HepG2 (cell line): ENCODE measurements around the gene PIK3CA. TPM values are rescaled to one million over a fixed set of nuclear protein-coding genes. Genes with fewer than 3 reads are reported as not detected.

ENCODE experiments used
- CCDC6 ChIP-seq: sonication (generic); formaldehyde crosslinking; IDR thresholded peaks from 2 replicates; pipeline ENCODE4 v1.8.1; 2022; ENCODE audit warnings: mild to moderate bottlenecking, missing genetic modification reagents, moderate library complexity
- CENPX ChIP-seq: sonication (generic); formaldehyde crosslinking; IDR thresholded peaks from 2 replicates; pipeline ENCODE4 v1.9.0; 2021; ENCODE audit warnings: mild to moderate bottlenecking, missing genetic modification reagents, moderate library complexity
- CSRNP1 ChIP-seq: sonication (generic); formaldehyde crosslinking; IDR thresholded peaks from 2 replicates; pipeline ENCODE4 v1.8.1; 2023; ENCODE audit warnings: mild to moderate bottlenecking, missing genetic modification reagents
- HNRNPLL ChIP-seq: fragments of 200-400 bp; formaldehyde crosslinking; IDR thresholded peaks from 2 replicates; pipeline ENCODE4 v1.6.1; 2017; ENCODE audit warnings: mild to moderate bottlenecking, low read depth, low read length; ENCODE audit not compliant: poor library complexity, severe bottlenecking
- MAFK ChIP-seq, 2 experiments: IDR thresholded peaks in 1 of 2; conservative IDR thresholded peaks in 1 of 2; 2 replicates each; pipeline ENCODE4 v1.6.1; 2011; ENCODE audit warnings: improper control_type of control experiment in 2 of 2, low read length in 2 of 2
- NFE2L2 ChIP-seq: fragments of 150-350 bp; IDR thresholded peaks from 2 replicates; pipeline ENCODE4 v1.6.1; 2014; ENCODE audit warnings: low read length
- SMARCE1 ChIP-seq: fragments of 450-650 bp; IDR thresholded peaks from 2 replicates; pipeline ENCODE4 v1.6.1; 2017; ENCODE audit warnings: borderline replicate concordance
- SRSF4 ChIP-seq: fragments of 200-400 bp; formaldehyde crosslinking; IDR thresholded peaks from one replicate; pipeline ENCODE4 v1.6.1; 2018; ENCODE audit warnings: mild to moderate bottlenecking, low read depth, low read length, moderate library complexity; ENCODE audit not compliant: poor library complexity, severe bottlenecking
- ZBTB1 ChIP-seq: sonication (generic); formaldehyde crosslinking; IDR thresholded peaks from 2 replicates; pipeline ENCODE4 v1.4.0; 2020; ENCODE audit warnings: missing genetic modification reagents, borderline replicate concordance
- ZFP36L1 ChIP-seq: sonication (generic); formaldehyde crosslinking; IDR thresholded peaks from 2 replicates; pipeline ENCODE4 v1.8.0; 2022; ENCODE audit warnings: mild to moderate bottlenecking, missing genetic modification reagents, moderate library complexity
- ZNF224 ChIP-seq: sonication (generic); formaldehyde crosslinking; IDR thresholded peaks from 2 replicates; pipeline ENCODE4 v1.5.0; 2020; ENCODE audit warnings: mild to moderate bottlenecking, missing genetic modification reagents
- ZNF24 ChIP-seq: fragments of 450-650 bp; IDR thresholded peaks from 2 replicates; pipeline ENCODE4 v1.6.1; 2017; ENCODE audit warnings: antibody characterized with exemption, mild to moderate bottlenecking
- ZNF326 ChIP-seq: sonication (generic); formaldehyde crosslinking; IDR thresholded peaks from 2 replicates; pipeline ENCODE4 v1.4.0; 2020; ENCODE audit warnings: missing genetic modification reagents, borderline replicate concordance
- ZNF737 ChIP-seq: sonication (generic); formaldehyde crosslinking; IDR thresholded peaks from 2 replicates; pipeline ENCODE4 v1.5.0; 2020; ENCODE audit warnings: missing genetic modification reagents, mild to moderate bottlenecking, borderline replicate concordance
- polyA plus RNA-seq, 8 experiments: library from polyadenylated mRNA; depleted of rRNA in 3 of 8; stranded (reverse) in 7 of 8; unstranded in 1 of 8; fragments of >200 nt; fragmentation: Illumina TruSeq in 4 of 8; extraction: Trizol in 4 of 8; gene quantifications; 2 replicates each; pipeline versions ENCODE4 v1.2.1 to v1.2.3, GENCODE V29; 2011 to 2016; ENCODE audit warnings: low read depth in 4 of 8, missing spikeins in 1 of 8, mixed read lengths in 1 of 8; ENCODE audit not compliant: insufficient read depth in 1 of 8
- total RNA-seq, 5 experiments: library from RNA; depleted of rRNA; stranded (reverse); fragments of >200 nt; fragmentation: Illumina TruSeq; extraction: Trizol; gene quantifications; 2 replicates each; pipeline ENCODE4 v1.2.3, GENCODE V29; 2016; ENCODE audit warnings: low read depth in 1 of 5
- TF ChIP-seq, protein P1 (sequence below): sonication (generic); formaldehyde crosslinking; IDR thresholded peaks from 2 replicates; pipeline ENCODE4 v1.8.1; 2023; ENCODE audit warnings: missing genetic modification reagents, inconsistent platforms, borderline replicate concordance
- TF ChIP-seq, protein P2 (sequence below): sonication (generic); formaldehyde crosslinking; IDR thresholded peaks from 2 replicates; pipeline ENCODE4 v1.8.0; 2022; ENCODE audit warnings: mild to moderate bottlenecking, missing genetic modification reagents, moderate library complexity
- TF ChIP-seq, protein P3 (sequence below): sonication (generic); formaldehyde crosslinking; IDR thresholded peaks from 2 replicates; pipeline ENCODE4 v1.8.0; 2022; ENCODE audit warnings: mild to moderate bottlenecking, missing genetic modification reagents; ENCODE audit not compliant: insufficient replicate concordance
- TF ChIP-seq, protein P4 (sequence below): sonication (generic); formaldehyde crosslinking; IDR thresholded peaks from 2 replicates; pipeline ENCODE4 v1.4.0; 2020; ENCODE audit warnings: missing genetic modification reagents

Gene PIK3CA
- total and polyA plus RNA-seq, 2 of the 13 experiments (the other 11 are each of a cell fraction or from before 2014, with no cell fraction given), result 5.7 to 11.4 TPM

GRCh38 chr3:179148616-179149405 lies 654 bp downstream of the PIK3CA start (continued):
- TF ChIP-seq SRSF4 (no peak), ZNF737 (CRISPR knock-in tag) (no peak), CENPX (CRISPR knock-in tag) (no peak), SMARCE1 (no peak), ZNF326 (CRISPR knock-in tag) (no peak), MAFK (conservative IDR thresholded peaks at IDR 0.05 in 1 of 2, IDR thresholded peaks at IDR 0.05 in 1 of 2; ENCODE audit: low read length in 2 of 2) (no peak), CCDC6 (CRISPR knock-in tag) (no peak), CSRNP1 (CRISPR knock-in tag) (no peak), NFE2L2 (no peak), ZNF24 (no peak), ZNF224 (CRISPR knock-in tag) (no peak), ZFP36L1 (CRISPR knock-in tag) (no peak), HNRNPLL (peak; percentile 52), ZBTB1 (CRISPR knock-in tag) (no peak)
- TF ChIP-seq, protein P1, sequence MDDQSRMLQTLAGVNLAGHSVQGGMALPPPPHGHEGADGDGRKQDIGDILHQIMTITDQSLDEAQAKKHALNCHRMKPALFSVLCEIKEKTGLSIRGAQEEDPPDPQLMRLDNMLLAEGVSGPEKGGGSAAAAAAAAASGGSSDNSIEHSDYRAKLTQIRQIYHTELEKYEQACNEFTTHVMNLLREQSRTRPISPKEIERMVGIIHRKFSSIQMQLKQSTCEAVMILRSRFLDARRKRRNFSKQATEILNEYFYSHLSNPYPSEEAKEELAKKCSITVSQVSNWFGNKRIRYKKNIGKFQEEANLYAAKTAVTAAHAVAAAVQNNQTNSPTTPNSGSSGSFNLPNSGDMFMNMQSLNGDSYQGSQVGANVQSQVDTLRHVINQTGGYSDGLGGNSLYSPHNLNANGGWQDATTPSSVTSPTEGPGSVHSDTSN (CRISPR knock-in tag), result no peak
- TF ChIP-seq, protein P2, sequence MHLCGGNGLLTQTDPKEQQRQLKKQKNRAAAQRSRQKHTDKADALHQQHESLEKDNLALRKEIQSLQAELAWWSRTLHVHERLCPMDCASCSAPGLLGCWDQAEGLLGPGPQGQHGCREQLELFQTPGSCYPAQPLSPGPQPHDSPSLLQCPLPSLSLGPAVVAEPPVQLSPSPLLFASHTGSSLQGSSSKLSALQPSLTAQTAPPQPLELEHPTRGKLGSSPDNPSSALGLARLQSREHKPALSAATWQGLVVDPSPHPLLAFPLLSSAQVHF (CRISPR knock-in tag), result no peak
- TF ChIP-seq, protein P3, sequence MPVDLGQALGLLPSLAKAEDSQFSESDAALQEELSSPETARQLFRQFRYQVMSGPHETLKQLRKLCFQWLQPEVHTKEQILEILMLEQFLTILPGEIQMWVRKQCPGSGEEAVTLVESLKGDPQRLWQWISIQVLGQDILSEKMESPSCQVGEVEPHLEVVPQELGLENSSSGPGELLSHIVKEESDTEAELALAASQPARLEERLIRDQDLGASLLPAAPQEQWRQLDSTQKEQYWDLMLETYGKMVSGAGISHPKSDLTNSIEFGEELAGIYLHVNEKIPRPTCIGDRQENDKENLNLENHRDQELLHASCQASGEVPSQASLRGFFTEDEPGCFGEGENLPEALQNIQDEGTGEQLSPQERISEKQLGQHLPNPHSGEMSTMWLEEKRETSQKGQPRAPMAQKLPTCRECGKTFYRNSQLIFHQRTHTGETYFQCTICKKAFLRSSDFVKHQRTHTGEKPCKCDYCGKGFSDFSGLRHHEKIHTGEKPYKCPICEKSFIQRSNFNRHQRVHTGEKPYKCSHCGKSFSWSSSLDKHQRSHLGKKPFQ (CRISPR knock-in tag), result no peak
- TF ChIP-seq, protein P4, sequence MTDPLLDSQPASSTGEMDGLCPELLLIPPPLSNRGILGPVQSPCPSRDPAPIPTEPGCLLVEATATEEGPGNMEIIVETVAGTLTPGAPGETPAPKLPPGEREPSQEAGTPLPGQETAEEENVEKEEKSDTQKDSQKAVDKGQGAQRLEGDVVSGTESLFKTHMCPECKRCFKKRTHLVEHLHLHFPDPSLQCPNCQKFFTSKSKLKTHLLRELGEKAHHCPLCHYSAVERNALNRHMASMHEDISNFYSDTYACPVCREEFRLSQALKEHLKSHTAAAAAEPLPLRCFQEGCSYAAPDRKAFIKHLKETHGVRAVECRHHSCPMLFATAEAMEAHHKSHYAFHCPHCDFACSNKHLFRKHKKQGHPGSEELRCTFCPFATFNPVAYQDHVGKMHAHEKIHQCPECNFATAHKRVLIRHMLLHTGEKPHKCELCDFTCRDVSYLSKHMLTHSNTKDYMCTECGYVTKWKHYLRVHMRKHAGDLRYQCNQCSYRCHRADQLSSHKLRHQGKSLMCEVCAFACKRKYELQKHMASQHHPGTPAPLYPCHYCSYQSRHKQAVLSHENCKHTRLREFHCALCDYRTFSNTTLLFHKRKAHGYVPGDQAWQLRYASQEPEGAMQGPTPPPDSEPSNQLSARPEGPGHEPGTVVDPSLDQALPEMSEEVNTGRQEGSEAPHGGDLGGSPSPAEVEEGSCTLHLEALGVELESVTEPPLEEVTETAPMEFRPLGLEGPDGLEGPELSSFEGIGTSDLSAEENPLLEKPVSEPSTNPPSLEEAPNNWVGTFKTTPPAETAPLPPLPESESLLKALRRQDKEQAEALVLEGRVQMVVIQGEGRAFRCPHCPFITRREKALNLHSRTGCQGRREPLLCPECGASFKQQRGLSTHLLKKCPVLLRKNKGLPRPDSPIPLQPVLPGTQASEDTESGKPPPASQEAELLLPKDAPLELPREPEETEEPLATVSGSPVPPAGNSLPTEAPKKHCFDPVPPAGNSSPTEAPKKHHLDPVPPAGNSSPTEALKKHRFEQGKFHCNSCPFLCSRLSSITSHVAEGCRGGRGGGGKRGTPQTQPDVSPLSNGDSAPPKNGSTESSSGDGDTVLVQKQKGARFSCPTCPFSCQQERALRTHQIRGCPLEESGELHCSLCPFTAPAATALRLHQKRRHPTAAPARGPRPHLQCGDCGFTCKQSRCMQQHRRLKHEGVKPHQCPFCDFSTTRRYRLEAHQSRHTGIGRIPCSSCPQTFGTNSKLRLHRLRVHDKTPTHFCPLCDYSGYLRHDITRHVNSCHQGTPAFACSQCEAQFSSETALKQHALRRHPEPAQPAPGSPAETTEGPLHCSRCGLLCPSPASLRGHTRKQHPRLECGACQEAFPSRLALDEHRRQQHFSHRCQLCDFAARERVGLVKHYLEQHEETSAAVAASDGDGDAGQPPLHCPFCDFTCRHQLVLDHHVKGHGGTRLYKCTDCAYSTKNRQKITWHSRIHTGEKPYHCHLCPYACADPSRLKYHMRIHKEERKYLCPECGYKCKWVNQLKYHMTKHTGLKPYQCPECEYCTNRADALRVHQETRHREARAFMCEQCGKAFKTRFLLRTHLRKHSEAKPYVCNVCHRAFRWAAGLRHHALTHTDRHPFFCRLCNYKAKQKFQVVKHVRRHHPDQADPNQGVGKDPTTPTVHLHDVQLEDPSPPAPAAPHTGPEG, result no peak
